Measurements from ENCODE around the gene TMEM255B. TPM values are rescaled to one million over a fixed set of nuclear protein-coding genes. Genes with fewer than 3 reads are reported as not detected.

TMEM255B gene
- total RNA-seq, 1 experiment from 2014 or later = 7.7 TPM

- no peaks in the 10 kb centered on the region for H3K36me3 ChIP-seq (ENCODE audit: control insufficient read depth in 1 of 2, insufficient read depth in 2 of 2, low read length in 2 of 2)
- no peak overlapping the region for H3K27ac ChIP-seq (ENCODE audit: low read depth, low read length)
- no peak overlapping the region for H3K9ac ChIP-seq (ENCODE audit: low read length)
- intact Hi-C loops (cut with micrococcal nuclease) = no loop called here
- POLR2A ChIA-PET = no interaction called here
- H3K4me2 ChIP-seq (ENCODE audit: low read length) = no peak overlapping the region
- no peak for TF ChIP-seq POLR2A (IDR thresholded peaks at IDR 0.05; ENCODE audit: borderline replicate concordance, extremely low read depth, insufficient read depth, insufficient read length)
- no peak for TF ChIP-seq REST (IDR thresholded peaks at IDR 0.05; ENCODE audit: low read depth)
- no peak for TF ChIP-seq MAX (IDR thresholded peaks at IDR 0.05)
- no peak for TF ChIP-seq ZBTB33 (IDR thresholded peaks at IDR 0.05; ENCODE audit: extremely low read depth, insufficient replicate concordance, low read length)
- TF ChIP-seq EZH2phosphoT487 (IDR thresholded peaks at IDR 0.05; ENCODE audit: borderline replicate concordance) = no peak
- TF ChIP-seq ZFX (IDR thresholded peaks at IDR 0.05) = no peak
- no peak for TF ChIP-seq EZH2 (IDR thresholded peaks at IDR 0.05)
- no peak for TF ChIP-seq CEBPB (IDR thresholded peaks at IDR 0.05; ENCODE audit: low read depth)
- no peak for TF ChIP-seq TCF7L2 (IDR thresholded peaks at IDR 0.05; ENCODE audit: borderline replicate concordance, extremely low read depth, insufficient read depth, insufficient read length)
- no peak for TF ChIP-seq YY1 (IDR thresholded peaks at IDR 0.05; ENCODE audit: extremely low read depth, insufficient replicate concordance, low read depth, low read length)
- TF ChIP-seq SRF (IDR thresholded peaks at IDR 0.05; ENCODE audit: low read depth) = no peak
- no peak for TF ChIP-seq ZNF274 (IDR thresholded peaks at IDR 0.05; ENCODE audit: low read depth, low read length)
- no peak for TF ChIP-seq SP1 (IDR thresholded peaks at IDR 0.05; ENCODE audit: low read depth)
- no peak for TF ChIP-seq JUND (IDR thresholded peaks at IDR 0.05)
- TF ChIP-seq RAD21 (IDR thresholded peaks at IDR 0.05; ENCODE audit: low read depth) = no peak
- TF ChIP-seq SIN3A (IDR thresholded peaks at IDR 0.05; ENCODE audit: low read depth) = no peak
- no peak for TF ChIP-seq ATF3 (IDR thresholded peaks at IDR 0.05)
- TF ChIP-seq FOSL1 (IDR thresholded peaks at IDR 0.05; ENCODE audit: low read depth) = no peak
- TF ChIP-seq CBX3 (IDR thresholded peaks at IDR 0.05; ENCODE audit: low read depth) = no peak
- TF ChIP-seq EGR1 (IDR thresholded peaks at IDR 0.05; ENCODE audit: low read depth) = no peak
- H3K9me2 ChIP-seq (ENCODE audit: insufficient read depth) = no peaks in the 10 kb centered on the region
- no peaks in the 10 kb centered on the region for H3K27me3 ChIP-seq (ENCODE audit: insufficient read depth, low read length)
- H3K79me2 ChIP-seq (ENCODE audit: insufficient read depth, low read length) = no peaks in the 10 kb centered on the region
- H3K4me3 ChIP-seq (replicated peaks in 1 of 2; ENCODE audit: low read depth in 1 of 2, low read length in 2 of 2) = no peak overlapping the region
- H4K20me1 ChIP-seq (ENCODE audit: insufficient read depth) = no peaks in the 10 kb centered on the region
- no TSS peak for BruUV-seq (replicated peaks)
- DNase-seq (ENCODE audit: low read depth, low spot score) (no peak), ATAC-seq (no peak)
- peaks cover 0 to 7% of the 10 kb centered on the region in 2 experiments; a peak in 2 of 4 replicates for H3K4me1 ChIP-seq (ENCODE audit: control insufficient read depth in 1 of 2, insufficient read depth in 2 of 2, low read length in 2 of 2)
- H2AFZ ChIP-seq (ENCODE audit: low read depth, low read length, poor library complexity, severe bottlenecking) = no peak overlapping the region
- H3K9me3 ChIP-seq (ENCODE audit: control insufficient read depth in 1 of 2, insufficient read depth in 1 of 2, low read depth in 1 of 2, low read length in 2 of 2) = no peaks in the 10 kb centered on the region
- CTCF ChIA-PET = no interaction called here
- RAD21 ChIA-PET (ENCODE audit: low non-redundant PET in 1 of 2, low total read pairs in 2 of 2, uncharacterized antibody in 2 of 2, unreplicated experiment in 2 of 2) = no interaction called here
These were observed 39.3 kb downstream of the TMEM255B start for GRCh38 chr13:113798200-113798811.
